Kidney epithelial cell (primary cell): ENCODE measurements around the gene GNL3. TPM values are rescaled to one million over a fixed set of nuclear protein-coding genes. Genes with fewer than 3 reads are reported as not detected.

Experiments
- DNase-seq: peaks from one replicate; pipeline ENCODE4 v3.0.0-alpha.2; 2010; ENCODE audit warnings: low read depth
- H3K27me3 ChIP-seq: 2 replicates; pipeline ENCODE4 v1.6.0; 2011; ENCODE audit warnings: low read length; ENCODE audit not compliant: control insufficient read depth, insufficient read depth
- H3K36me3 ChIP-seq: 2 replicates; pipeline ENCODE4 v1.5.1; 2011; ENCODE audit warnings: low read length; ENCODE audit not compliant: control insufficient read depth, insufficient read depth
- H3K4me3 ChIP-seq: 2 replicates; pipeline ENCODE4 v1.5.1; 2011; ENCODE audit warnings: low read depth, mild to moderate bottlenecking, control low read depth, low read length
- total RNA-seq: library from RNA; depleted of rRNA; stranded (reverse); fragments of >200 nt; gene quantifications from 2 replicates; pipeline ENCODE4 v1.2.3, GENCODE V29; 2015
- TF ChIP-seq, protein P1 (sequence below): IDR thresholded peaks from 2 replicates; pipeline ENCODE4 v1.5.1; 2011; ENCODE audit warnings: mild to moderate bottlenecking, moderate library complexity, low read length, control low read depth, inconsistent platforms; ENCODE audit not compliant: insufficient read depth, poor library complexity, severe bottlenecking

The GNL3 gene
- total RNA-seq, 1 donor from 2014 or later = 135 TPM

DNA sequence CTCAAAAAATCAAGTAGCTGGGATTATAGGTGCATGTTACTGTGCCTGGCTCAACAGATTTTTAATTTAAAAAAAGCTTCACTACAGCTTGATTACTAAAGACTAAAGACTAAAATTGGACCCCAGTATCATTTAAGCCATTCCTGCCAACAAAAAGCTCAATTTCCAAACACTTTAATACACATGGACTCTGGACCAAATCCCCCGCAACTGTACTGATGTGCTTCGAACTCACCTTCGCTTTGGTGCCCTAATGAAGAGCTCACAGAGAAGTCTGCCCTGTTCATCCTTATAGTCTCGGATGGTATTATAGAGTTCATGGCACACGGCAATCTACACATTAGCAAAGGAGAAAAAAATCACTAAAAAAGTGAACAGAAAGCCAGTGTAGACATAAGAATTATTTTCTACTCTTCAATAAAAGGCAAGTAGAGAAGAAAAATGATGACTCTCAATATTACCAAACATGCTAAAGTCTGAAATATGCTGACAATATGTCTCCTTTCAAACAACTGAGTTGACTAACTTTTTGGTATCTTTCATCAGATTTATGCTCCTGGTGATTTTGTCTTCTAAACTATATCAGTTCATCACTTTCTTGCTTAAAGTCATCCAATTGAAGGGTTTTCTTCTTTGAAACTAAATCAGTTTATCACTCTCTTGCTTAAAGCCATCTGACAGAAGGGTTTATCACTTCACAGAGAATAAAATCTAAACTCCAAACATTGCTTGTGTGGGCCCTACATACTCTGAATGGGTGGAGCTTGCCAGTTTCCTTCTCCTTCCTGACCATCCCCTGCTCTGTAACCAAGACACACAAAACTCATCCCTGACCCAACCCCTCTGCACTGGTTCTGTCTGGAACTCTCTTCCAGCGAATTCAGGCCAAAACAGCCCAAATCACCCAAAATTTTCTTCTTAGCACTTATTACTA, 7.3 kb upstream of the GNL3 start:
- peaks cover 5% of the 10 kb centered on the region for H3K36me3 ChIP-seq
- H3K4me3 ChIP-seq = no peak overlapping the region
- H3K27me3 ChIP-seq = no peaks in the 10 kb centered on the region
- TF ChIP-seq, protein P1, sequence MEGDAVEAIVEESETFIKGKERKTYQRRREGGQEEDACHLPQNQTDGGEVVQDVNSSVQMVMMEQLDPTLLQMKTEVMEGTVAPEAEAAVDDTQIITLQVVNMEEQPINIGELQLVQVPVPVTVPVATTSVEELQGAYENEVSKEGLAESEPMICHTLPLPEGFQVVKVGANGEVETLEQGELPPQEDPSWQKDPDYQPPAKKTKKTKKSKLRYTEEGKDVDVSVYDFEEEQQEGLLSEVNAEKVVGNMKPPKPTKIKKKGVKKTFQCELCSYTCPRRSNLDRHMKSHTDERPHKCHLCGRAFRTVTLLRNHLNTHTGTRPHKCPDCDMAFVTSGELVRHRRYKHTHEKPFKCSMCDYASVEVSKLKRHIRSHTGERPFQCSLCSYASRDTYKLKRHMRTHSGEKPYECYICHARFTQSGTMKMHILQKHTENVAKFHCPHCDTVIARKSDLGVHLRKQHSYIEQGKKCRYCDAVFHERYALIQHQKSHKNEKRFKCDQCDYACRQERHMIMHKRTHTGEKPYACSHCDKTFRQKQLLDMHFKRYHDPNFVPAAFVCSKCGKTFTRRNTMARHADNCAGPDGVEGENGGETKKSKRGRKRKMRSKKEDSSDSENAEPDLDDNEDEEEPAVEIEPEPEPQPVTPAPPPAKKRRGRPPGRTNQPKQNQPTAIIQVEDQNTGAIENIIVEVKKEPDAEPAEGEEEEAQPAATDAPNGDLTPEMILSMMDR = no peak
- DNase-seq = no peak

DNA sequence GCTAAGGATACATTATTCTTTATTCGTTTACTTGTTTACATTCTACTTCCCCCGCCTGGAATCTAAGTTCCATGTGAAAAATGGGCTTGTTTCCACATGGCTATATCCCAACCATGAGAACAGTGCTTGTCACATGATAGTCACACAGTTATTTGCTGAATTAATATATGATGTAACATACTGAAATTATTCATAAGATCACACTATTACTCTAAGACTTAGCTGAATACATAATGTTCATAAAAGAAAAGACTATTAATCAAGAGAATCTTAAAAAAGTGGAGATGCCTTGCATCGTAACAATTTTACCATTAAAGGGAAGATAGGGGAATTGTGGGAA, 6.7 kb upstream of the GNL3 start:
- Histone ChIP-seq H3K27me3 (no peaks in the 10 kb centered on the region), H3K4me3 (no peak overlapping the region), H3K36me3 (peaks cover 5% of the 10 kb centered on the region)
- TF ChIP-seq, protein P1 = no peak
- DNase-seq = no peak

DNA sequence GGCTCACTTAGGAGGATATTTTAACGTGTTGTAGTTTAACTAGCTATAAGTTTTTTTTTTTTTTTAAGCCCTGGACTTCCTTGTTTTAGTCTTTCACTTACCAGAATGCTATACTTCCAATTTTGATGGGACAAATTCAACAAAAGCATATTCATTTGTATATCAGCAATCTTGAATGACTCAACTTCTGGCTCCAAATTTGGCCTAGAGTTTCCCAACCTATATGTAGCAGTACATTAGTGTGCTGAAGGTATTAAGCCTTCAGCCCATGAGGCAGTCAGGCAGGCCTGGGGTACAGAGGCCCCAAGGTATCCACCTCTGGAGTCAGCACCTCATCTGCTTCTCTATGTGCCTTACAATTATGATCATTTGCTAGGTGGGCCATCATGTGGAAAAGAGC, 6.0 kb upstream of the GNL3 start:
- Histone ChIP-seq H3K27me3 (no peaks in the 10 kb centered on the region), H3K4me3 (no peak overlapping the region), H3K36me3 (peaks cover 5% of the 10 kb centered on the region)
- no peak for DNase-seq
- TF ChIP-seq, protein P1 = no peak

DNA sequence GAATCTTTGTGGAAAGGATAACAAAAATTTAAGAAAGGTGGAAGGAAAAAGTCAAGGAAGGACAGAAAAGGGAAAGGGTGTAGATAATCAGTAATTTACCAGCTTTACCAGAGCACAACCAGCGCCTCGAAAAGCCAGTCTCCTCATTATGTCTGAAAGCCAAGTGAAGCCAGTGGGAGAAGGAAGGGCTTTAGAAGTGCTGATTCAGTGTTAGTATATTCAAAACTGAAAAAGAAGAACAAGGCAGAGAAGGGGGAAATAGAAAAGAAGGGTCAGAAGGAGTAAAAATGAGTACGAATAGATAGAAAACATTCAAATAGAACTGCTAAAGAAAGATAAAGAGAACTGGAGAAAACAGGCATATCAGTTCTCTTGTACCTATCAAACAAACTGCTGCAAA, 4.2 kb upstream of the GNL3 start:
- TF ChIP-seq, protein P1 = no peak
- Histone ChIP-seq H3K4me3 (no peak overlapping the region), H3K36me3 (peaks cover 3% of the 10 kb centered on the region), H3K27me3 (no peaks in the 10 kb centered on the region)
- DNase-seq = no peak

DNA sequence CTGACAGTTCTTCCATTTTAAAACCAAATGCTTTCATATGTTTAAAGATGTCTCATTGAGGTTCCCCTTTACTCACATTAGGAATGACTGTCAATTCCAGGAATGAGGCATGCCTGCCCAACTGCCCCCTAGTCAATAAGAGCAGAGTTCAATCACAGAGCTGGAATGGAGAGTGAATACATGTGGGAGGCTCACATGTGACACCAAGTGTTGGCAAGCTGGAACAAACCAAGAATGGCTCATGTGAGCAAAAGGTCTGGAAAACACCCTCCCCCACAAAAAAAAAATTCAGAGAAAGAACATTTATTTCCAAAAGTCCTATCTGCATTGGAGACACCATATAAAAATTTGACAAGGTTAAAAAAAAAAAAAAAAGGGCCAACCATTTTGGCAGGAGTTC, 3.8 kb upstream of the GNL3 start:
- DNase-seq = peak; percentile 56
- Histone ChIP-seq H3K27me3 (no peaks in the 10 kb centered on the region), H3K4me3 (no peak overlapping the region), H3K36me3 (peaks cover 3% of the 10 kb centered on the region)
- TF ChIP-seq, protein P1 = peak; percentile 41

DNA sequence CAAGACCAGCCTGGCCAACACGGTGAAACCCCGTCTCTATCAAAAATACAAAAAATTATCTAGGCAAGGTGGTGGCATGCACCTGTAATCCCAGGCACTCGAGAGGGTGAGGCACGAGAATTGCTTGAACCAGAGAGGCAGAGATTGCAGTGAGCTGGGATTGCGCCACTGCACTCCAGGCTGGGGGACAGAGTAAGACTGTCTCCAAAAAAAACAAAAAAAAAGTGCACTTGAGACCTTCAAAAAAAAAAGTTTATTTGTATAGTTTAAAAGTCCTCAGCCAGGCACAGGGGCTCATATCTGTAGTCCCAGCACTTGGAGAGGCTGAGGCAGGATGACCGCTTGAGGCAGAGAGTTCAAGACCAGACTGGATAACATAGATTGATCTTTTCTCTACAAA, 2.2 kb upstream of the GNL3 start:
- TF ChIP-seq, protein P1 = no peak
- Histone ChIP-seq H3K27me3 (no peaks in the 10 kb centered on the region), H3K4me3 (no peak overlapping the region), H3K36me3 (peaks cover 7% of the 10 kb centered on the region)
- DNase-seq = no peak
